Memory B cell (primary cell): ENCODE measurements around the gene IFNA2.

ENCODE experiments used
- ATAC-seq: fragments of 150-1000 bp; cut with Tn5 transposase; 2 replicates; pipeline ENCODE4 v1.10.0; 2021; ENCODE audit warnings: low read depth, mild to moderate bottlenecking, moderate library complexity
- DNase-seq, 2 donors: peaks; one replicate each; pipeline ENCODE4 v3.0.0; 2022; ENCODE audit warnings: low spot score in 2 of 2
- H3K27ac Mint-ChIP-seq: one replicate; pipeline ENCODE4 v1.8.0; 2022; ENCODE audit warnings: mild to moderate bottlenecking, moderate library complexity, mixed read lengths
- H3K27me3 Mint-ChIP-seq: one replicate; pipeline ENCODE4 v1.8.0; 2022; ENCODE audit warnings: mixed read lengths
- H3K36me3 Mint-ChIP-seq: one replicate; pipeline ENCODE4 v1.8.0; 2022; ENCODE audit warnings: mild to moderate bottlenecking, mixed read lengths
- H3K4me1 Mint-ChIP-seq: one replicate; pipeline ENCODE4 v1.8.0; 2022; ENCODE audit warnings: mixed read lengths
- H3K4me3 Mint-ChIP-seq: one replicate; pipeline ENCODE4 v1.8.0; 2022; ENCODE audit warnings: mild to moderate bottlenecking, moderate library complexity, mixed read lengths
- H3K9me3 Mint-ChIP-seq: one replicate; pipeline ENCODE4 v1.8.0; 2022; ENCODE audit warnings: mixed read lengths

The IFNA2 gene

GRCh38 chr9:21350787-21351186, 34.4 kb downstream of the IFNA2 start, which contains the start of gene IFNA6:
TSS of gene IFNA6 (minus strand) at chr9:21350887. CDS start at chr9:21350887, 0 bp downstream.
- Mint-ChIP-seq H3K36me3 (peaks cover 3% of the 10 kb centered on the region), H3K9me3 (peaks cover 3% of the 10 kb centered on the region), H3K27me3 (peaks cover 11% of the 10 kb centered on the region), H3K4me1 (no peaks in the 10 kb centered on the region), H3K4me3 (no peak within 1 kb of the TSS), H3K27ac (no peak within 1 kb of the TSS)
- DNase-seq (no peak), ATAC-seq (no peak)

DNA sequence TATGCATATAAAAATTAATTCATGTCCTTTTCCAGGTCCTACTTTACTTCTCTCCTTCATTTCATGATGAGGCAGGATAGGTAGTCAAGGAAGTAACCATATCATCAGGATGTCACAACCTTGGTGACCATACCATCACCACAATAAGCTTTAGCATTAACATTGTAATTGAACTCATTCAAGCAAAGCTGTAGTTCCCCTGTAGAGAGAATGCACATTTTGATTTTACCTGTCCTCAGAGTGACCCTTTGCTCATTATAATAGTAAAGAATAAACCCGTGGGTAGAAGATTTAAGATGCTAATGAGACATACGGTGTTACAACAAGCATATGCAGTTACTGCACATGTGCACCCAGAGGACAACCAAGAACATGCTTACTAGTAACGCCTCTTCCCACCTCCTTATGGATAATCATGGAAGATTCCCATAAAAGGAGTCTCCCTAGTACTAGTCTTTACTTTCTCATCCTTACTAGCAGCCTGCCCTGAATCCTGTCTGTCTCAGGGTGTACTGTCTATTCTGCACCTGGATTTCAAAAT, 36.7 kb downstream of the IFNA2 start:
- Mint-ChIP-seq H3K4me1 (peaks cover 6% of the 10 kb centered on the region), H3K27me3 (peaks cover 16% of the 10 kb centered on the region), H3K36me3 (peaks cover 3% of the 10 kb centered on the region), H3K9me3 (peaks cover 2% of the 10 kb centered on the region), H3K4me3 (no peak overlapping the region), H3K27ac (no peak overlapping the region)
- DNase-seq (no peak), ATAC-seq (no peak)

GRCh38 chr9:21340735-21341134, 44.5 kb downstream of the IFNA2 start:
- DNase-seq = no peak
- H3K36me3 Mint-ChIP-seq = peaks cover 3% of the 10 kb centered on the region
- H3K9me3 Mint-ChIP-seq = peaks cover 2% of the 10 kb centered on the region
- no peak for ATAC-seq
- peaks cover 17% of the 10 kb centered on the region for H3K27me3 Mint-ChIP-seq
- H3K4me1 Mint-ChIP-seq = peaks cover 6% of the 10 kb centered on the region
- H3K4me3 Mint-ChIP-seq = no peak overlapping the region
- no peak overlapping the region for H3K27ac Mint-ChIP-seq

GRCh38 chr9:21336457-21336856, 48.7 kb downstream of the IFNA2 start:
- Mint-ChIP-seq H3K4me3 (peak overlapping the region; percentile 51), H3K9me3 (no peaks in the 10 kb centered on the region), H3K27ac (no peak overlapping the region), H3K27me3 (peaks cover 5% of the 10 kb centered on the region), H3K4me1 (peaks cover 21% of the 10 kb centered on the region), H3K36me3 (peaks cover 10% of the 10 kb centered on the region)
- DNase-seq (no peak), ATAC-seq (no peak)

DNA sequence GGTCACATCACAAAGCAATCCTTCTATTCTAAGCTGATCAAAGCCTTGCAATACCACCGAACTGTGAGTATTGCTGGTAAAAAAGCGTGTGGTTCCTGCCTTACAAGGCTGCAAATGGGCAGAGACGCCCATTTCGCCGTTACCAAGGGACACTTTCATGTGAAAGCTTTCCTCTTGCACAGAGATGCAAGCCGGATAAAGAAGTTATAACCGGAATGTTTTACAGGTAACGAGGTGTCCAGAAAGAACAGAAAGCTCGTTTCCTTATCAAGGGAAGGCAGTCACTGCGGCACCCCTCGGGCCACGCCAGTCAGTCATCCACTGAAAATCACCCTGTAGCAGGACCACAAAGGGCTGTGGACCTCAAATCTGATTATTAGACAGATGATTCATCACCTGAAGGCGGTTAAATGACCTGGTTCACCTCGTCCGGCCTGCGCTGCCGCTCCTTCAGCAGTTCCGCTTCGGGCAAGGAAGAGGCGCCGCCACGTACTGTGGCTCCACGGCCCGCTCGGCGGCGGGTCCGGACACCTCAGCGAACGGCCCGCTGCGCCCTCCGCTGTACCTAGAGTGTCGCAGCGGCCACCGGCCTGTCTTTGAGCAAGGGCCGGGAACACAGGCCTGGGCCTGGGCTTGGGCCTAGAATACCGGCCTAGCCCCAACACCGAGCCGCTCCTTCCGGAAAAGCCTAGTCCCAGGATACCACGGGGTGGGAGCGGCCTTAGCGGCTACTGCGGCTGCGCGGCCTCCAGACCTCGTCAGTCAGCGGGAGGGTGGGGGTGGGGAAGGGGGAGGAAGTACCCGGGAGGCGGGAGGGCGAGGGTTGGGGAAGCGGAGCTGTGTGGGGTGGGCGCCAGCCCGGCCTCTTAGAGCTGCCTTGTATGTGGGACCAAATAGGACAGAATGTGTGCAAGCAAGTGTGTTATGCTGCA, 50.2 kb downstream of the IFNA2 start, which contains the start of gene KLHL9:
Gene KLHL9 (minus strand): TSS at position 704 of the 932 bp plus-strand sequence. CDS start 545 bp downstream, at position 159.
- H3K36me3 Mint-ChIP-seq = peaks cover 13% of the 10 kb centered on the region
- H3K4me3 Mint-ChIP-seq = peak within 1 kb of the TSS; percentile 88
- no peaks in the 10 kb centered on the region for H3K9me3 Mint-ChIP-seq
- peaks cover 29% of the 10 kb centered on the region for H3K4me1 Mint-ChIP-seq
- peaks cover 5% of the 10 kb centered on the region for H3K27me3 Mint-ChIP-seq
- ATAC-seq (peak; percentile 84), DNase-seq (peak; percentile 76 to 79)
- H3K27ac Mint-ChIP-seq = peak within 1 kb of the TSS; percentile 89
